ENCODE data around the gene MTNR1A.

DNA sequence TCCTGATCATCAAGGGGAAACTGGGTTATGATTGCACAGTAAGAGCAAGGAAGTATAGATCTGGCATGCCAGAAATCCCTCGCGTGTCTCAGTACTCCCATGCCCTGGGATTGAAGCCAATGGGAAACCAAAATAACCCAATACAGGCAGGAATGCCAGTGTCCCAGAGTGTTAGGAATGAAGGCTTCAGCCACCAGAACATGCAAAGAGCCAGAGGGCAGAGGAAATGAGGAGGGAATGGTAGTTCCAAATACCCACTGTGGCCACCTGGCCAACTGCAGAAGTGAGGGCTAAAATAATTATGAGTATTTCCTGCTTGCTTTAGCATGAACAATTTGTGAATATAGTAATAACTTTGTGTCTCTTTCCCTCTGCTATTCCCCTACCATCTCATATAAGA is 12.2 kb downstream of the MTNR1A start:
- TF ChIP-seq, protein P1, sequence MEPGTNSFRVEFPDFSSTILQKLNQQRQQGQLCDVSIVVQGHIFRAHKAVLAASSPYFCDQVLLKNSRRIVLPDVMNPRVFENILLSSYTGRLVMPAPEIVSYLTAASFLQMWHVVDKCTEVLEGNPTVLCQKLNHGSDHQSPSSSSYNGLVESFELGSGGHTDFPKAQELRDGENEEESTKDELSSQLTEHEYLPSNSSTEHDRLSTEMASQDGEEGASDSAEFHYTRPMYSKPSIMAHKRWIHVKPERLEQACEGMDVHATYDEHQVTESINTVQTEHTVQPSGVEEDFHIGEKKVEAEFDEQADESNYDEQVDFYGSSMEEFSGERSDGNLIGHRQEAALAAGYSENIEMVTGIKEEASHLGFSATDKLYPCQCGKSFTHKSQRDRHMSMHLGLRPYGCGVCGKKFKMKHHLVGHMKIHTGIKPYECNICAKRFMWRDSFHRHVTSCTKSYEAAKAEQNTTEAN (CRISPR knock-in tag; IDR thresholded peaks at IDR 0.05): no peak
- TF ChIP-seq SPI1 (IDR thresholded peaks at IDR 0.05; ENCODE audit: borderline replicate concordance, low read depth, low read length): no peak
- no peak for TF ChIP-seq EP300 (IDR thresholded peaks at IDR 0.05; ENCODE audit: low read length)
- TF ChIP-seq ZBED1 (IDR thresholded peaks at IDR 0.05): no peak
- TF ChIP-seq, protein P2, sequence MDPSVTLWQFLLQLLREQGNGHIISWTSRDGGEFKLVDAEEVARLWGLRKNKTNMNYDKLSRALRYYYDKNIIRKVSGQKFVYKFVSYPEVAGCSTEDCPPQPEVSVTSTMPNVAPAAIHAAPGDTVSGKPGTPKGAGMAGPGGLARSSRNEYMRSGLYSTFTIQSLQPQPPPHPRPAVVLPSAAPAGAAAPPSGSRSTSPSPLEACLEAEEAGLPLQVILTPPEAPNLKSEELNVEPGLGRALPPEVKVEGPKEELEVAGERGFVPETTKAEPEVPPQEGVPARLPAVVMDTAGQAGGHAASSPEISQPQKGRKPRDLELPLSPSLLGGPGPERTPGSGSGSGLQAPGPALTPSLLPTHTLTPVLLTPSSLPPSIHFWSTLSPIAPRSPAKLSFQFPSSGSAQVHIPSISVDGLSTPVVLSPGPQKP (CRISPR knock-in tag; IDR thresholded peaks at IDR 0.05): no peak
- no peak for TF ChIP-seq SP1 (CRISPR knock-in tag; IDR thresholded peaks at IDR 0.05)
- TF ChIP-seq, protein P3, sequence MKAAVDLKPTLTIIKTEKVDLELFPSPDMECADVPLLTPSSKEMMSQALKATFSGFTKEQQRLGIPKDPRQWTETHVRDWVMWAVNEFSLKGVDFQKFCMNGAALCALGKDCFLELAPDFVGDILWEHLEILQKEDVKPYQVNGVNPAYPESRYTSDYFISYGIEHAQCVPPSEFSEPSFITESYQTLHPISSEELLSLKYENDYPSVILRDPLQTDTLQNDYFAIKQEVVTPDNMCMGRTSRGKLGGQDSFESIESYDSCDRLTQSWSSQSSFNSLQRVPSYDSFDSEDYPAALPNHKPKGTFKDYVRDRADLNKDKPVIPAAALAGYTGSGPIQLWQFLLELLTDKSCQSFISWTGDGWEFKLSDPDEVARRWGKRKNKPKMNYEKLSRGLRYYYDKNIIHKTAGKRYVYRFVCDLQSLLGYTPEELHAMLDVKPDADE (conservative IDR thresholded peaks at IDR 0.05; ENCODE audit: control insufficient read depth, low read depth, low read length): no peak
- no peak for TF ChIP-seq ZNF780A (CRISPR knock-in tag; IDR thresholded peaks at IDR 0.05)
- TF ChIP-seq CBFB (CRISPR knock-in tag; IDR thresholded peaks at IDR 0.05): no peak
- no peak for TF ChIP-seq ZEB2 (IDR thresholded peaks at IDR 0.05)
- TF ChIP-seq, protein P4, sequence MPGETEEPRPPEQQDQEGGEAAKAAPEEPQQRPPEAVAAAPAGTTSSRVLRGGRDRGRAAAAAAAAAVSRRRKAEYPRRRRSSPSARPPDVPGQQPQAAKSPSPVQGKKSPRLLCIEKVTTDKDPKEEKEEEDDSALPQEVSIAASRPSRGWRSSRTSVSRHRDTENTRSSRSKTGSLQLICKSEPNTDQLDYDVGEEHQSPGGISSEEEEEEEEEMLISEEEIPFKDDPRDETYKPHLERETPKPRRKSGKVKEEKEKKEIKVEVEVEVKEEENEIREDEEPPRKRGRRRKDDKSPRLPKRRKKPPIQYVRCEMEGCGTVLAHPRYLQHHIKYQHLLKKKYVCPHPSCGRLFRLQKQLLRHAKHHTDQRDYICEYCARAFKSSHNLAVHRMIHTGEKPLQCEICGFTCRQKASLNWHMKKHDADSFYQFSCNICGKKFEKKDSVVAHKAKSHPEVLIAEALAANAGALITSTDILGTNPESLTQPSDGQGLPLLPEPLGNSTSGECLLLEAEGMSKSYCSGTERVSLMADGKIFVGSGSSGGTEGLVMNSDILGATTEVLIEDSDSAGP (CRISPR knock-in tag; IDR thresholded peaks at IDR 0.05): no peak
- TF ChIP-seq, protein P5, sequence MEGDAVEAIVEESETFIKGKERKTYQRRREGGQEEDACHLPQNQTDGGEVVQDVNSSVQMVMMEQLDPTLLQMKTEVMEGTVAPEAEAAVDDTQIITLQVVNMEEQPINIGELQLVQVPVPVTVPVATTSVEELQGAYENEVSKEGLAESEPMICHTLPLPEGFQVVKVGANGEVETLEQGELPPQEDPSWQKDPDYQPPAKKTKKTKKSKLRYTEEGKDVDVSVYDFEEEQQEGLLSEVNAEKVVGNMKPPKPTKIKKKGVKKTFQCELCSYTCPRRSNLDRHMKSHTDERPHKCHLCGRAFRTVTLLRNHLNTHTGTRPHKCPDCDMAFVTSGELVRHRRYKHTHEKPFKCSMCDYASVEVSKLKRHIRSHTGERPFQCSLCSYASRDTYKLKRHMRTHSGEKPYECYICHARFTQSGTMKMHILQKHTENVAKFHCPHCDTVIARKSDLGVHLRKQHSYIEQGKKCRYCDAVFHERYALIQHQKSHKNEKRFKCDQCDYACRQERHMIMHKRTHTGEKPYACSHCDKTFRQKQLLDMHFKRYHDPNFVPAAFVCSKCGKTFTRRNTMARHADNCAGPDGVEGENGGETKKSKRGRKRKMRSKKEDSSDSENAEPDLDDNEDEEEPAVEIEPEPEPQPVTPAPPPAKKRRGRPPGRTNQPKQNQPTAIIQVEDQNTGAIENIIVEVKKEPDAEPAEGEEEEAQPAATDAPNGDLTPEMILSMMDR (IDR thresholded peaks at IDR 0.05 in 2 of 3, conservative IDR thresholded peaks at IDR 0.05 in 1 of 3; ENCODE audit: insufficient read depth in 2 of 3, low read depth in 1 of 3, low read length in 3 of 3): no peak
